SK-N-SH (cell line): ENCODE results near the gene CMC2. TPM values are rescaled to one million over a fixed set of nuclear protein-coding genes. Genes with fewer than 3 reads are reported as not detected.

Source experiments
- CTCF ChIA-PET: fragments of 300-600, 350-600 bp; formaldehyde crosslinking; extraction: SDS; loops from one replicate; lab custom pipeline; 2021; lab: Yijun Ruan, JAX
- POLR2A ChIA-PET: fragments of 350-600 bp; sonication (Branson Sonifier 250); formaldehyde crosslinking; extraction: SDS; loops from one replicate; lab custom pipeline; 2020; ENCODE audit warnings: antibody characterized with exemption, inconsistent platforms; lab: Yijun Ruan, JAX
- DNase-seq: peaks from one replicate; pipeline ENCODE4 v3.0.0; 2012
- H2AFZ ChIP-seq: fragments of 200-600 bp; sonication (generic); 2 replicates; pipeline ENCODE4 v1.8.1; 2016; ENCODE audit warnings: antibody characterized with exemption, mild to moderate bottlenecking, low read depth
- H3F3A ChIP-seq: fragments of 200-600 bp; sonication (generic); replicated peaks from 2 replicates; pipeline ENCODE3; 2016; ENCODE audit warnings: antibody characterized with exemption, mild to moderate bottlenecking; ENCODE audit not compliant: insufficient read depth
- H3K27ac ChIP-seq, 2 experiments: fragments of 200-500 bp in 1 of 2; fragments of 200-600 bp in 1 of 2; sonication (Bioruptor generic) in 1 of 2; sonication (generic), shearing (Covaris generic) in 1 of 2; 2 replicates each; pipeline versions ENCODE4 v1.5.1 to v1.6.1; 2014 to 2016; ENCODE audit warnings: low read depth in 2 of 2, inconsistent platforms in 1 of 2, low read length in 1 of 2, mild to moderate bottlenecking in 1 of 2, mixed read lengths in 1 of 2
- H3K27me3 ChIP-seq: fragments of 200-600 bp; sonication (generic), shearing (Covaris generic); 2 replicates; pipeline ENCODE4 v1.6.1; 2016; ENCODE audit warnings: mixed run types; ENCODE audit not compliant: insufficient read depth
- H3K36me3 ChIP-seq, 2 experiments: fragments of 200-500 bp in 1 of 2; fragments of 200-600 bp in 1 of 2; sonication (Bioruptor generic) in 1 of 2; sonication (generic) in 1 of 2; replicated peaks in 1 of 2; 2 replicates each; pipeline versions ENCODE3 to v1.5.1; 2014 to 2016; ENCODE audit warnings: low read length in 1 of 2, mild to moderate bottlenecking in 1 of 2; ENCODE audit not compliant: insufficient read depth in 2 of 2, control insufficient read depth in 1 of 2
- H3K4me1 ChIP-seq, 2 experiments: fragments of 200-500 bp in 1 of 2; fragments of 200-600 bp in 1 of 2; sonication (Bioruptor generic) in 1 of 2; sonication (generic), shearing (Covaris generic) in 1 of 2; 2 replicates each; pipeline versions ENCODE4 v1.5.1 to v1.6.1; 2014 to 2016; ENCODE audit warnings: low read depth in 1 of 2, low read length in 1 of 2, mixed run types in 1 of 2; ENCODE audit not compliant: insufficient read depth in 2 of 2, control insufficient read depth in 1 of 2
- H3K4me2 ChIP-seq: fragments of 200-600 bp; sonication (generic), shearing (Covaris generic); 2 replicates; pipeline ENCODE4 v1.6.1; 2017; ENCODE audit warnings: mixed run types
- H3K4me3 ChIP-seq, 2 experiments: fragments of 200-500 bp in 1 of 2; fragments of 200-600 bp in 1 of 2; sonication (Bioruptor generic) in 1 of 2; sonication (generic), shearing (Covaris generic) in 1 of 2; 2 replicates each; pipeline versions ENCODE4 v1.5.1 to v1.8.1; 2014 to 2016; ENCODE audit warnings: low read depth in 2 of 2, inconsistent platforms in 1 of 2, low read length in 1 of 2, mild to moderate bottlenecking in 1 of 2, mixed read lengths in 1 of 2, moderate library complexity in 1 of 2
- H3K79me2 ChIP-seq: fragments of 200-600 bp; sonication (generic); 2 replicates; pipeline ENCODE4 v1.8.1; 2017; ENCODE audit warnings: mild to moderate bottlenecking; ENCODE audit not compliant: insufficient read depth
- H3K9ac ChIP-seq: fragments of 200-600 bp; sonication (generic); 2 replicates; pipeline ENCODE4 v1.6.1; 2017; ENCODE audit warnings: mixed run types
- H3K9me2 ChIP-seq: fragments of 200-600 bp; sonication (generic); 2 replicates; pipeline ENCODE4 v1.6.1; 2017; ENCODE audit warnings: mixed run types
- H3K9me3 ChIP-seq: fragments of 200-600 bp; sonication (generic); 2 replicates; pipeline ENCODE4 v1.6.1; 2017; ENCODE audit warnings: mixed run types, mild to moderate bottlenecking, moderate library complexity
- H4K20me1 ChIP-seq: fragments of 200-600 bp; sonication (generic); 2 replicates; pipeline ENCODE4 v1.6.1; 2017; ENCODE audit warnings: mild to moderate bottlenecking, mixed run types; ENCODE audit not compliant: insufficient read depth
- CHD2 ChIP-seq: fragments of 150-350 bp; IDR thresholded peaks from 2 replicates; pipeline ENCODE4 v1.6.1; 2018; ENCODE audit warnings: low read length; ENCODE audit not compliant: partially characterized antibody
- EP300 ChIP-seq, 2 experiments: IDR thresholded peaks; 2 replicates each; pipeline versions ENCODE4 v1.4.0 to v1.6.1; 2012; ENCODE audit warnings: borderline replicate concordance in 1 of 2, low read depth in 1 of 2, low read length in 1 of 2
- EZH2phosphoT487 ChIP-seq: fragments of 200-600 bp; sonication (generic); IDR thresholded peaks from 2 replicates; pipeline ENCODE4 v1.6.1; 2017; ENCODE audit warnings: low read depth, mixed run types, mild to moderate bottlenecking, antibody characterized with exemption, moderate library complexity, borderline replicate concordance
- FOSL2 ChIP-seq: IDR thresholded peaks from 2 replicates; pipeline ENCODE4 v1.4.0; 2012; ENCODE audit warnings: low read depth, mild to moderate bottlenecking, moderate library complexity, borderline replicate concordance
- FOXJ3 ChIP-seq: sonication (generic); formaldehyde crosslinking; IDR thresholded peaks from 2 replicates; pipeline ENCODE4 v1.5.1; 2020; ENCODE audit warnings: mild to moderate bottlenecking, missing genetic modification reagents
- GABPA ChIP-seq: IDR thresholded peaks from 2 replicates; pipeline ENCODE4 v1.4.0; 2012; ENCODE audit warnings: low read depth, mild to moderate bottlenecking
- MXI1 ChIP-seq: IDR thresholded peaks from 2 replicates; pipeline ENCODE4 v1.6.1; 2012; ENCODE audit warnings: mild to moderate bottlenecking, low read depth, low read length, improper control_type of control experiment
- RCOR1 ChIP-seq: fragments of 150-350 bp; IDR thresholded peaks from 2 replicates; pipeline ENCODE4 v1.6.1; 2017; ENCODE audit warnings: antibody characterized with exemption, low read length
- SIN3A ChIP-seq: IDR thresholded peaks from 2 replicates; pipeline ENCODE4 v1.6.1; 2012; ENCODE audit warnings: low read depth, mild to moderate bottlenecking, low read length, moderate library complexity, borderline replicate concordance
- TEAD4 ChIP-seq: IDR thresholded peaks from 2 replicates; pipeline ENCODE4 v1.4.0; 2012; ENCODE audit warnings: mild to moderate bottlenecking, borderline replicate concordance; ENCODE audit not compliant: insufficient read depth
- WGBS: methylation state at CpG from one replicate; pipeline ENCODE4 v1.1.6; 2017; ENCODE audit warnings: low lambda C conversion rate; 5-methylcytosine and 5-hydroxymethylcytosine counted together
- polyA plus RNA-seq, 3 experiments: library from polyadenylated mRNA; depleted of rRNA; stranded (reverse); fragments of >200 nt; gene quantifications; 2 replicates each; pipeline ENCODE4 v1.2.3, GENCODE V29; 2012
- TF ChIP-seq, protein P1 (sequence below): fragments of 150-350 bp; IDR thresholded peaks from 2 replicates; pipeline ENCODE4 v1.6.1; 2016; ENCODE audit warnings: mild to moderate bottlenecking, low read depth, low read length
- TF ChIP-seq, protein P2 (sequence below): IDR thresholded peaks from 2 replicates; pipeline ENCODE4 v1.4.0; 2012; ENCODE audit warnings: low read depth
- TF ChIP-seq, protein P3 (sequence below): IDR thresholded peaks from 2 replicates; pipeline ENCODE4 v1.6.1; 2012; ENCODE audit warnings: mild to moderate bottlenecking, low read depth, low read length, moderate library complexity
- TF ChIP-seq, protein P4 (sequence below): fragments of 200-600 bp; sonication (generic); IDR thresholded peaks from 2 replicates; pipeline ENCODE4 v1.6.1; 2017; ENCODE audit warnings: antibody characterized with exemption, mild to moderate bottlenecking, moderate library complexity
- TF ChIP-seq, protein P5 (sequence below): fragments of 150-350 bp; IDR thresholded peaks from 2 replicates; pipeline ENCODE4 v1.6.1; 2017; ENCODE audit warnings: antibody characterized with exemption, low read length, low read depth, borderline replicate concordance

The CMC2 gene
- polyA plus RNA-seq, 1 of the 3 experiments (the other 2 are of a cell fraction) = 135 TPM

DNA sequence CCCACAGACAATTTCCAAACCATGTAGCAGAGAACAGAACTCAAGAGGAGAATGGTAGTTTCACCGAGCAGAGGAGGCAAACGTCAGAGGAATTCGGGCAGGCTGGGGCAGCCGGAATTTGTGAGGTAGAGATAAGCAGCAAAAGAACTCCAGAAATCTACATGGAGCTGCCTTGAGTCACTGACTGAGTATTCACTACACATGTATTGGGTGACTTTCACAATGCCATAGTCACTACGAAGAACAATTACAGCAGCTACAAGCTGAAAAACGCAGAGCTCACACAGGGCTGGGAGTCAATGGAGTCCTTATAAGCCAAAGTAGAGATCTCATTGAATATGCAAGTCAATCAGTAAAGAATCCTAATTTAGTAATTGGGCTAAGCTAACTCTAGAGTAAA is 13.4 kb downstream of the CMC2 start (continued):
- no peak for TF ChIP-seq EZH2phosphoT487
- peak; percentile 44; the same call in 1 of the 2 replicates for TF ChIP-seq FOSL2
- TF ChIP-seq SIN3A = 0 out of 2 replicates have a peak, but pooled peaks have one; percentile 25
- TF ChIP-seq, protein P1, sequence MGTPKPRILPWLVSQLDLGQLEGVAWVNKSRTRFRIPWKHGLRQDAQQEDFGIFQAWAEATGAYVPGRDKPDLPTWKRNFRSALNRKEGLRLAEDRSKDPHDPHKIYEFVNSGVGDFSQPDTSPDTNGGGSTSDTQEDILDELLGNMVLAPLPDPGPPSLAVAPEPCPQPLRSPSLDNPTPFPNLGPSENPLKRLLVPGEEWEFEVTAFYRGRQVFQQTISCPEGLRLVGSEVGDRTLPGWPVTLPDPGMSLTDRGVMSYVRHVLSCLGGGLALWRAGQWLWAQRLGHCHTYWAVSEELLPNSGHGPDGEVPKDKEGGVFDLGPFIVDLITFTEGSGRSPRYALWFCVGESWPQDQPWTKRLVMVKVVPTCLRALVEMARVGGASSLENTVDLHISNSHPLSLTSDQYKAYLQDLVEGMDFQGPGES = no peak
- TF ChIP-seq, protein P2, sequence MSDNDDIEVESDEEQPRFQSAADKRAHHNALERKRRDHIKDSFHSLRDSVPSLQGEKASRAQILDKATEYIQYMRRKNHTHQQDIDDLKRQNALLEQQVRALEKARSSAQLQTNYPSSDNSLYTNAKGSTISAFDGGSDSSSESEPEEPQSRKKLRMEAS = peak; percentile 62; the same call in 1 of the 2 replicates
- TF ChIP-seq, protein P3, sequence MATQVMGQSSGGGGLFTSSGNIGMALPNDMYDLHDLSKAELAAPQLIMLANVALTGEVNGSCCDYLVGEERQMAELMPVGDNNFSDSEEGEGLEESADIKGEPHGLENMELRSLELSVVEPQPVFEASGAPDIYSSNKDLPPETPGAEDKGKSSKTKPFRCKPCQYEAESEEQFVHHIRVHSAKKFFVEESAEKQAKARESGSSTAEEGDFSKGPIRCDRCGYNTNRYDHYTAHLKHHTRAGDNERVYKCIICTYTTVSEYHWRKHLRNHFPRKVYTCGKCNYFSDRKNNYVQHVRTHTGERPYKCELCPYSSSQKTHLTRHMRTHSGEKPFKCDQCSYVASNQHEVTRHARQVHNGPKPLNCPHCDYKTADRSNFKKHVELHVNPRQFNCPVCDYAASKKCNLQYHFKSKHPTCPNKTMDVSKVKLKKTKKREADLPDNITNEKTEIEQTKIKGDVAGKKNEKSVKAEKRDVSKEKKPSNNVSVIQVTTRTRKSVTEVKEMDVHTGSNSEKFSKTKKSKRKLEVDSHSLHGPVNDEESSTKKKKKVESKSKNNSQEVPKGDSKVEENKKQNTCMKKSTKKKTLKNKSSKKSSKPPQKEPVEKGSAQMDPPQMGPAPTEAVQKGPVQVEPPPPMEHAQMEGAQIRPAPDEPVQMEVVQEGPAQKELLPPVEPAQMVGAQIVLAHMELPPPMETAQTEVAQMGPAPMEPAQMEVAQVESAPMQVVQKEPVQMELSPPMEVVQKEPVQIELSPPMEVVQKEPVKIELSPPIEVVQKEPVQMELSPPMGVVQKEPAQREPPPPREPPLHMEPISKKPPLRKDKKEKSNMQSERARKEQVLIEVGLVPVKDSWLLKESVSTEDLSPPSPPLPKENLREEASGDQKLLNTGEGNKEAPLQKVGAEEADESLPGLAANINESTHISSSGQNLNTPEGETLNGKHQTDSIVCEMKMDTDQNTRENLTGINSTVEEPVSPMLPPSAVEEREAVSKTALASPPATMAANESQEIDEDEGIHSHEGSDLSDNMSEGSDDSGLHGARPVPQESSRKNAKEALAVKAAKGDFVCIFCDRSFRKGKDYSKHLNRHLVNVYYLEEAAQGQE = no peak
- no peak for TF ChIP-seq CHD2
- TF ChIP-seq, protein P4, sequence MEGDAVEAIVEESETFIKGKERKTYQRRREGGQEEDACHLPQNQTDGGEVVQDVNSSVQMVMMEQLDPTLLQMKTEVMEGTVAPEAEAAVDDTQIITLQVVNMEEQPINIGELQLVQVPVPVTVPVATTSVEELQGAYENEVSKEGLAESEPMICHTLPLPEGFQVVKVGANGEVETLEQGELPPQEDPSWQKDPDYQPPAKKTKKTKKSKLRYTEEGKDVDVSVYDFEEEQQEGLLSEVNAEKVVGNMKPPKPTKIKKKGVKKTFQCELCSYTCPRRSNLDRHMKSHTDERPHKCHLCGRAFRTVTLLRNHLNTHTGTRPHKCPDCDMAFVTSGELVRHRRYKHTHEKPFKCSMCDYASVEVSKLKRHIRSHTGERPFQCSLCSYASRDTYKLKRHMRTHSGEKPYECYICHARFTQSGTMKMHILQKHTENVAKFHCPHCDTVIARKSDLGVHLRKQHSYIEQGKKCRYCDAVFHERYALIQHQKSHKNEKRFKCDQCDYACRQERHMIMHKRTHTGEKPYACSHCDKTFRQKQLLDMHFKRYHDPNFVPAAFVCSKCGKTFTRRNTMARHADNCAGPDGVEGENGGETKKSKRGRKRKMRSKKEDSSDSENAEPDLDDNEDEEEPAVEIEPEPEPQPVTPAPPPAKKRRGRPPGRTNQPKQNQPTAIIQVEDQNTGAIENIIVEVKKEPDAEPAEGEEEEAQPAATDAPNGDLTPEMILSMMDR = no peak
- TF ChIP-seq, all 33 proteins: peak for 7

DNA sequence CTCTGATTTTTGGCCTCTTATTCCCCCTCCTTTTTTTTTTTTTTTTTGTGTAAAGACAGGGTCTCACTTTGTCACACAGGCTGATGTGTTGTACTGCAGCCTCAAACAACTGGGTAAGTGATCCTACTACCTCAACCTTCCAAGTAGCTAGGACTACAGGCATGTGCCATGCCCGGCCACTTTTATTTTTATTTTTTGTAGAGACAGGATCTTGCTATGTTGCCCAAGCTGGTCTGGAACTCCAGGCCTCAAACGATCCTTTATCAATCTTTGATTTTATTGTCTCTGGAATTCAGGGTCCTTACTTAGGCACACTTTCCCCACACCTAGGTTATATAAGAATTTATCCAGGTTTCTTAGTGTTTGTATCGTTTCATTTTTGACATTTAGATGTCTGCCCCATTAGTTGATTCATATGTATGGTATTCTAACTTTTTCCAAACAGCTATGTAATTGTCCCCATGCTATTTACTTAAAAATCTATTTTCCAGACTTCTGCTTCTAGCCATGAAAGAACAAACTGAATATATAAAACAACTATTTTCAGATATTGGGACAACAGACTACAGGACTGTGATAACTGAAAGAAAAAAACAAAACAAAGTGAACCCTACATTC is 13.9 kb downstream of the CMC2 start:
- no peak overlapping the region for H2AFZ ChIP-seq
- CTCF ChIA-PET = interaction anchor here (1.1 to 3.4 kb wide), 2 partner anchors 11 to 43 kb away, joined by 4 to 46 read pairs; partner anchors contain the start of gene ATMIN

More for the DNA sequence above, 13.9 kb downstream of the CMC2 start:
- no peaks in the 10 kb centered on the region for H3K27me3 ChIP-seq
- H3K36me3 ChIP-seq = peaks cover 0 to 5% of the 10 kb centered on the region in 2 experiments
- H3K9me2 ChIP-seq = no peaks in the 10 kb centered on the region
- H4K20me1 ChIP-seq = no peaks in the 10 kb centered on the region
- POLR2A ChIA-PET = no interaction called here
- no peaks in the 10 kb centered on the region for H3K9me3 ChIP-seq
- WGBS = 35% methylated on average over 3 of the region's 3 CpGs
- H3K4me2 ChIP-seq = peak overlapping the region; percentile 74
- peaks cover 27% of the 10 kb centered on the region for H3F3A ChIP-seq
- H3K79me2 ChIP-seq = peaks cover 94% of the 10 kb centered on the region
- DNase-seq = no peak
- peak overlapping the region; percentile 64; the same call in 1 of the 2 replicates for H3K9ac ChIP-seq
- H3K4me3 ChIP-seq = peak overlapping the region; percentile 26 to 45; a peak in 3 of 4 replicates
- peaks cover 0 to 17% of the 10 kb centered on the region in 2 experiments; a peak in 3 of 4 replicates for H3K4me1 ChIP-seq
- peak overlapping the region; percentile 60 to 84; a peak in 3 of 4 replicates for H3K27ac ChIP-seq
- no peak for TF ChIP-seq EZH2phosphoT487
- no peak for TF ChIP-seq FOXJ3
- TF ChIP-seq, protein P5, sequence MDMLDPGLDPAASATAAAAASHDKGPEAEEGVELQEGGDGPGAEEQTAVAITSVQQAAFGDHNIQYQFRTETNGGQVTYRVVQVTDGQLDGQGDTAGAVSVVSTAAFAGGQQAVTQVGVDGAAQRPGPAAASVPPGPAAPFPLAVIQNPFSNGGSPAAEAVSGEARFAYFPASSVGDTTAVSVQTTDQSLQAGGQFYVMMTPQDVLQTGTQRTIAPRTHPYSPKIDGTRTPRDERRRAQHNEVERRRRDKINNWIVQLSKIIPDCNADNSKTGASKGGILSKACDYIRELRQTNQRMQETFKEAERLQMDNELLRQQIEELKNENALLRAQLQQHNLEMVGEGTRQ = no peak
- no peak for TF ChIP-seq SIN3A
- TF ChIP-seq GABPA = no peak
- no peak for TF ChIP-seq TEAD4
- no peak for TF ChIP-seq MXI1
- TF ChIP-seq RCOR1 = no peak
- no peak for TF ChIP-seq EP300 (IDR thresholded peaks at IDR 0.05; ENCODE audit: borderline replicate concordance in 1 of 2, low read depth in 1 of 2, low read length in 1 of 2)
